ENCODE measurements around the gene ONECUT3. TPM values are rescaled to one million over a fixed set of nuclear protein-coding genes. Genes with fewer than 3 reads are reported as not detected.
"Not testable (repeated sequence)": the region's sequence is repeated elsewhere in the genome, so short reads cannot be mapped to it uniquely, and the experiment has no call there.

ONECUT3 gene
- total and polyA plus RNA-seq, 2 donors from 2014 or later = not detected

GRCh38 chr19:1796395-1797142, 43.3 kb downstream of the ONECUT3 start:
- Histone ChIP-seq H3K9me3 (ENCODE audit: control insufficient read depth in 2 of 3, insufficient read depth in 1 of 3, low read length in 3 of 3) (no peaks in the 10 kb centered on the region), H3K9ac (ENCODE audit: low read length in 3 of 3) (no peak overlapping the region), H3K4me1 (ENCODE audit: control insufficient read depth in 2 of 3, insufficient read depth in 2 of 3, low read depth in 1 of 3, low read length in 3 of 3) (no peaks in the 10 kb centered on the region), H3K4me3 (ENCODE audit: low read length in 3 of 3) (no peak overlapping the region), H3K36me3 (ENCODE audit: control insufficient read depth in 2 of 3, insufficient read depth in 3 of 3, low read length in 3 of 3) (no peaks in the 10 kb centered on the region), H3K27ac (ENCODE audit: low read depth in 2 of 2, low read length in 2 of 2) (no peak overlapping the region), H3K27me3 (ENCODE audit: control insufficient read depth, insufficient read depth, low read length) (no peaks in the 10 kb centered on the region)
- DNase-seq = no peak
- FAIRE-seq = no peak
- TF ChIP-seq CTCF (IDR thresholded peaks at IDR 0.05; ENCODE audit: borderline replicate concordance, extremely low read depth, insufficient read depth) = no peak
- intact Hi-C loops (cut with DNase I) = no loop called here

GRCh38 chr19:1797313-1797712, 44.0 kb downstream of the ONECUT3 start:
- H3K4me1 ChIP-seq (ENCODE audit: control insufficient read depth in 2 of 3, insufficient read depth in 2 of 3, low read depth in 1 of 3, low read length in 3 of 3); DNase-seq; H3K4me3 ChIP-seq (ENCODE audit: low read length in 3 of 3); FAIRE-seq; H3K27ac ChIP-seq (ENCODE audit: low read depth in 2 of 2, low read length in 2 of 2); intact Hi-C loops (cut with DNase I); H3K9me3 ChIP-seq (ENCODE audit: control insufficient read depth in 2 of 3, insufficient read depth in 1 of 3, low read length in 3 of 3); H3K9ac ChIP-seq (ENCODE audit: low read length in 3 of 3); H3K27me3 ChIP-seq (ENCODE audit: control insufficient read depth, insufficient read depth, low read length); H3K36me3 ChIP-seq (ENCODE audit: control insufficient read depth in 2 of 3, insufficient read depth in 3 of 3, low read length in 3 of 3): not testable (repeated sequence)

- Histone ChIP-seq H3K9ac (ENCODE audit: low read length in 3 of 3) (no peak overlapping the region), H3K9me3 (ENCODE audit: control insufficient read depth in 2 of 3, insufficient read depth in 1 of 3, low read length in 3 of 3) (no peaks in the 10 kb centered on the region), H3K27me3 (ENCODE audit: control insufficient read depth, insufficient read depth, low read length) (no peaks in the 10 kb centered on the region), H3K4me1 (ENCODE audit: control insufficient read depth in 2 of 3, insufficient read depth in 2 of 3, low read depth in 1 of 3, low read length in 3 of 3) (no peaks in the 10 kb centered on the region), H3K36me3 (ENCODE audit: control insufficient read depth in 2 of 3, insufficient read depth in 3 of 3, low read length in 3 of 3) (no peaks in the 10 kb centered on the region), H3K4me3 (ENCODE audit: low read length in 3 of 3) (no peak overlapping the region), H3K27ac (ENCODE audit: low read depth in 2 of 2, low read length in 2 of 2) (no peak overlapping the region)
- FAIRE-seq = no peak
- TF ChIP-seq CTCF (IDR thresholded peaks at IDR 0.05; ENCODE audit: borderline replicate concordance, extremely low read depth, insufficient read depth) = no peak
- intact Hi-C loops (cut with DNase I) = no loop called here
- no peak for DNase-seq
Measured at GRCh38 chr19:1799695-1800342, 46.5 kb downstream of the ONECUT3 start.

- no peak for TF ChIP-seq CTCF (IDR thresholded peaks at IDR 0.05; ENCODE audit: borderline replicate concordance, extremely low read depth, insufficient read depth)
- Histone ChIP-seq H3K27ac (ENCODE audit: low read depth in 2 of 2, low read length in 2 of 2) (no peak overlapping the region), H3K4me1 (ENCODE audit: control insufficient read depth in 2 of 3, insufficient read depth in 2 of 3, low read depth in 1 of 3, low read length in 3 of 3) (no peaks in the 10 kb centered on the region), H3K9me3 (ENCODE audit: control insufficient read depth in 2 of 3, insufficient read depth in 1 of 3, low read length in 3 of 3) (no peaks in the 10 kb centered on the region), H3K27me3 (ENCODE audit: control insufficient read depth, insufficient read depth, low read length) (no peaks in the 10 kb centered on the region), H3K36me3 (ENCODE audit: control insufficient read depth in 2 of 3, insufficient read depth in 3 of 3, low read length in 3 of 3) (no peaks in the 10 kb centered on the region), H3K4me3 (ENCODE audit: low read length in 3 of 3) (no peak overlapping the region), H3K9ac (ENCODE audit: low read length in 3 of 3) (no peak overlapping the region)
- no peak for DNase-seq
- no peak for FAIRE-seq
- intact Hi-C loops (cut with DNase I) = no loop called here
Measured at GRCh38 chr19:1804858-1805257, 51.6 kb downstream of the ONECUT3 start.
